ENCODE data around the gene ENTHD1. TPM values are rescaled to one million over a fixed set of nuclear protein-coding genes. Genes with fewer than 3 reads are reported as not detected.
"Not testable (repeated sequence)": the region's sequence is repeated elsewhere in the genome, so short reads cannot be mapped to it uniquely, and the experiment has no call there.

Gene ENTHD1
- polyA plus RNA-seq, 5 donors: not detected

GRCh38 chr22:39924286-39924685 is 30.7 kb upstream of the ENTHD1 start:
- DNase-seq: no peak

GRCh38 chr22:39923696-39924095 is 30.1 kb upstream of the ENTHD1 start:
- DNase-seq: no peak

- no peak for DNase-seq
Measured at GRCh38 chr22:39920134-39920743, 26.7 kb upstream of the ENTHD1 start.

- DNase-seq: peak; percentile 74 to 78
Measured at GRCh38 chr22:39917776-39918495, 24.4 kb upstream of the ENTHD1 start.

GRCh38 chr22:39917197-39917643 is 23.7 kb upstream of the ENTHD1 start:
- peak; percentile 42 to 43 for DNase-seq

- no peak for DNase-seq
Measured at GRCh38 chr22:39916496-39916895, 22.9 kb upstream of the ENTHD1 start.

GRCh38 chr22:39915295-39915726 is 21.8 kb upstream of the ENTHD1 start:
- DNase-seq: no peak

- DNase-seq: no peak
Measured at GRCh38 chr22:39914584-39914983, 21.0 kb upstream of the ENTHD1 start.

GRCh38 chr22:39913886-39914285 is 20.3 kb upstream of the ENTHD1 start:
- no peak for DNase-seq

GRCh38 chr22:39913321-39913720 is 19.8 kb upstream of the ENTHD1 start:
- DNase-seq: no peak

- DNase-seq: no peak
Measured at GRCh38 chr22:39910876-39911613, 17.5 kb upstream of the ENTHD1 start.

- DNase-seq: no peak
Measured at GRCh38 chr22:39908737-39909136, 15.2 kb upstream of the ENTHD1 start.

GRCh38 chr22:39908136-39908535 is 14.6 kb upstream of the ENTHD1 start:
- no peak for DNase-seq

- DNase-seq: no peak
Measured at GRCh38 chr22:39907605-39908097, 14.1 kb upstream of the ENTHD1 start.

- no peak for DNase-seq
Measured at GRCh38 chr22:39907047-39907446, 13.5 kb upstream of the ENTHD1 start.

GRCh38 chr22:39906207-39906606 is 12.6 kb upstream of the ENTHD1 start:
- DNase-seq: no peak

- DNase-seq: no peak
Measured at GRCh38 chr22:39905687-39906086, 12.1 kb upstream of the ENTHD1 start.

GRCh38 chr22:39904862-39905261 is 11.3 kb upstream of the ENTHD1 start:
- no peak for DNase-seq

GRCh38 chr22:39904024-39904423 is 10.5 kb upstream of the ENTHD1 start:
- DNase-seq: not testable (repeated sequence)

- DNase-seq: no peak
Measured at GRCh38 chr22:39901565-39902146, 8.1 kb upstream of the ENTHD1 start.

- DNase-seq: no peak
Measured at GRCh38 chr22:39900306-39901227, 7.0 kb upstream of the ENTHD1 start, which contains the start of gene GRAP2. GRAP2 (plus strand) TSS chr22:39901084; CDS start chr22:39947107, 46,023 bp downstream.
